GM23248 (cell line): Measurements from ENCODE around the gene TSGA10. TPM values are rescaled to one million over a fixed set of nuclear protein-coding genes. Genes with fewer than 3 reads are reported as not detected.

Experiments
- DNase-seq: peaks from one replicate; pipeline ENCODE4 v3.0.0-alpha.2; 2015
- H2AFZ ChIP-seq: fragments of 200-600 bp; sonication (generic); 2 replicates; pipeline ENCODE4 v1.6.1; 2016; ENCODE audit warnings: antibody characterized with exemption
- H3F3A ChIP-seq: fragments of 200-600 bp; sonication (generic); 2 replicates; pipeline ENCODE4 v1.6.1; 2016; ENCODE audit warnings: mild to moderate bottlenecking, antibody characterized with exemption, mixed run types; ENCODE audit not compliant: insufficient read depth
- H3K27ac ChIP-seq: fragments of 200-600 bp; sonication (generic); 2 replicates; pipeline ENCODE4 v1.5.1; 2016; ENCODE audit warnings: mild to moderate bottlenecking
- H3K27me3 ChIP-seq: fragments of 200-600 bp; sonication (generic); replicated peaks from 2 replicates; pipeline ENCODE4 v1.6.1; 2016; ENCODE audit warnings: mild to moderate bottlenecking; ENCODE audit not compliant: insufficient read depth
- H3K36me3 ChIP-seq: fragments of 200-600 bp; sonication (generic); 2 replicates; pipeline ENCODE4 v1.6.1; 2016; ENCODE audit warnings: low read depth, mild to moderate bottlenecking
- H3K4me1 ChIP-seq: fragments of 200-600 bp; sonication (generic); 2 replicates; pipeline ENCODE4 v1.6.1; 2016; ENCODE audit warnings: mild to moderate bottlenecking; ENCODE audit not compliant: insufficient read depth
- H3K4me2 ChIP-seq: fragments of 200-600 bp; sonication (generic); one replicate; pipeline ENCODE4 v1.6.1; 2016; ENCODE audit warnings: mild to moderate bottlenecking; ENCODE audit not compliant: unreplicated experiment
- H3K4me3 ChIP-seq: fragments of 200-600 bp; sonication (generic); 2 replicates; pipeline ENCODE4 v1.5.1; 2016; ENCODE audit warnings: mild to moderate bottlenecking
- H3K79me2 ChIP-seq: fragments of 200-600 bp; sonication (generic); 2 replicates; pipeline ENCODE4 v1.6.1; 2016; ENCODE audit warnings: mild to moderate bottlenecking; ENCODE audit not compliant: insufficient read depth
- H3K9ac ChIP-seq: fragments of 200-600 bp; sonication (generic); 2 replicates; pipeline ENCODE4 v1.6.1; 2016; ENCODE audit warnings: mild to moderate bottlenecking
- H3K9me2 ChIP-seq: fragments of 200-600 bp; sonication (generic); 2 replicates; pipeline ENCODE4 v1.6.1; 2016; ENCODE audit warnings: mixed run types, mild to moderate bottlenecking, moderate library complexity; ENCODE audit not compliant: insufficient read depth
- H3K9me3 ChIP-seq: fragments of 200-600 bp; sonication (generic); one replicate; pipeline ENCODE4 v1.6.1; 2017; ENCODE audit warnings: low read depth
- H4K20me1 ChIP-seq: fragments of 200-600 bp; sonication (generic); 2 replicates; pipeline ENCODE4 v1.6.0; 2016; ENCODE audit not compliant: insufficient read depth
- EZH2 ChIP-seq: fragments of 200-600 bp; sonication (generic); IDR thresholded peaks from 2 replicates; pipeline ENCODE4 v1.6.1; 2018; ENCODE audit warnings: antibody characterized with exemption, mild to moderate bottlenecking; ENCODE audit not compliant: insufficient read depth, poor library complexity, severe bottlenecking
- EZH2phosphoT487 ChIP-seq: fragments of 200-600 bp; sonication (generic); IDR thresholded peaks from 2 replicates; pipeline ENCODE4 v1.6.1; 2018; ENCODE audit warnings: antibody characterized with exemption, moderate library complexity, mild to moderate bottlenecking, low read depth; ENCODE audit not compliant: insufficient read depth
- WGBS, 2 experiments: methylation state at CpG; one replicate each; pipeline ENCODE4 v1.1.6; 2015 to 2017; ENCODE audit warnings: low lambda C conversion rate in 2 of 2, low coverage in 1 of 2; ENCODE audit errors: missing lambda C conversion rate in 2 of 2; 5-methylcytosine and 5-hydroxymethylcytosine counted together
- in situ Hi-C: fragments of 300-500 bp; cut with MboI; formaldehyde crosslinking; loops from 2 replicates; pipeline ENCODE4 v1.15.0; 2020
- polyA plus RNA-seq: library from polyadenylated mRNA; unstranded; fragments of >200 nt; fragmentation: Nextera tagmentation; extraction: Ambion mirVana; gene quantifications from 2 replicates; pipeline ENCODE4 v1.2.1, GENCODE V29; 2016
- total RNA-seq: library from RNA; depleted of rRNA; stranded (reverse); fragments of >200 nt; shearing (Covaris generic); gene quantifications from 2 replicates; pipeline ENCODE4 v1.2.3, GENCODE V29; 2014

TSGA10 gene
- total and polyA plus RNA-seq, 2 experiments from 2014 or later, result 1.2 to 1.4 TPM

- H3K9me3 ChIP-seq, result no peaks in the 10 kb centered on the region
- H3K36me3 ChIP-seq, result no peaks in the 10 kb centered on the region
- TF ChIP-seq EZH2phosphoT487 (no peak), EZH2 (no peak)
- peak; percentile 4 for DNase-seq
- no peaks in the 10 kb centered on the region; the same call in 1 of the 2 replicates for H3K4me1 ChIP-seq
- in situ Hi-C loops, result no loop called here
- WGBS, 2 experiments, result 47 to 50% methylated on average over 1 of the region's 1 CpG
- H3K27ac ChIP-seq, result no peak overlapping the region
- H3K27me3 ChIP-seq, result no peaks in the 10 kb centered on the region
- no peaks in the 10 kb centered on the region for H3K79me2 ChIP-seq
- H3K4me2 ChIP-seq, result no peak overlapping the region
- no peak overlapping the region for H3K4me3 ChIP-seq
- no peak overlapping the region for H2AFZ ChIP-seq
- H3K9ac ChIP-seq, result no peak overlapping the region
- no peaks in the 10 kb centered on the region for H4K20me1 ChIP-seq
- no peaks in the 10 kb centered on the region for H3F3A ChIP-seq
- H3K9me2 ChIP-seq, result 0 out of 2 replicates have a peak, but pooled peaks cover 4% of the 10 kb centered on the region
Observed at GRCh38 chr2:99035920-99036319, 118.8 kb downstream of the TSGA10 start.

DNA sequence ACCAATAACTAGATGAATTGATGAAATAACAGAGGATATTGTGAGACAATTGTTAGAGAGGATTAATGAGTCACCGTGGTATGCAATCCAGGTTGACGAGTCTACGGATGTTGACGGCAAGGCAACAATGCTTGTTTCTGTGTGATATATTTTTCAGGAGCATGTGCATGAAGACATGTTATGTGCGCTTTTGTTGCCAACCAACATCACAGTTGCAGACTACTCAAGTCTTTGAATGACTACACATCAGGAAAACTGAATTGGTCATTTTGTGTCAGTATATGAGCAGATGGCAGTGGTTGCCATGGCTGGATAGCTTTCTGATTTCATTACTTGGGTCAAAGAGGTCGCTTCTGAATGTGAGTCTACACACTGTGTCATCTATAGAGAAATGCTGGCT lies 122.0 kb downstream of the TSGA10 start:
- H4K20me1 ChIP-seq, result no peaks in the 10 kb centered on the region
- H3K9ac ChIP-seq, result no peak overlapping the region
- in situ Hi-C loops, result no loop called here
- no peak overlapping the region for H3K4me2 ChIP-seq
- 79 to 82% methylated on average over 6 of the region's 6 CpGs for WGBS, 2 experiments
- H3K36me3 ChIP-seq, result no peaks in the 10 kb centered on the region
- no peak overlapping the region for H3K4me3 ChIP-seq
- no peaks in the 10 kb centered on the region for H3K27me3 ChIP-seq
- H3F3A ChIP-seq, result no peaks in the 10 kb centered on the region
- H3K27ac ChIP-seq, result no peak overlapping the region
- H3K4me1 ChIP-seq, result no peaks in the 10 kb centered on the region
- H2AFZ ChIP-seq, result no peak overlapping the region
- no peaks in the 10 kb centered on the region for H3K9me3 ChIP-seq
- H3K79me2 ChIP-seq, result no peaks in the 10 kb centered on the region
- no peak for TF ChIP-seq EZH2
- H3K9me2 ChIP-seq, result no peaks in the 10 kb centered on the region
- peak; percentile 6 for DNase-seq

DNA sequence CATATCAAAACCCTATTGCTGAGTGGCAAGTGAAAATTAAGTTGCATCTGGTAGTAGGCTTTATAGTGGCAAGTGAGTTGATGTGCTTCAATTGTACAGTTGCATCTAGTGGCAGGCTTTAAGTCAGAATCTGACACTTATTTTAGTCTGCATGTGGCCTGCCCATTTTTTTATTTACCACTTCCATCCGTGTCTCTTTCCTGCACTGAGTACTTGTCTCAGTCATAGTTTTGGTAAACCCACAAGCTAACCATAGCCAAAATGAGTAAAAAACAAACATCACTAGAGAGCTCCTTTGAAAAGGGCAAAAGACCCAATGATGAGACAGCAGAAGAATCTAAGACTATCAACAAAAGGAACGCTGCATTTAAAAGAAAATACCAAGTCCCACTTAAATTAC lies 122.7 kb downstream of the TSGA10 start:
- H3K27ac ChIP-seq, result no peak overlapping the region
- no peak overlapping the region for H3K4me2 ChIP-seq
- no peaks in the 10 kb centered on the region for H3K36me3 ChIP-seq
- H3K27me3 ChIP-seq, result no peaks in the 10 kb centered on the region
- no peaks in the 10 kb centered on the region for H3K4me1 ChIP-seq
- TF ChIP-seq EZH2phosphoT487 (no peak), EZH2 (no peak)
- no peaks in the 10 kb centered on the region for H3F3A ChIP-seq
- no peaks in the 10 kb centered on the region for H3K79me2 ChIP-seq
- H3K9ac ChIP-seq, result no peak overlapping the region
- H2AFZ ChIP-seq, result no peak overlapping the region
- in situ Hi-C loops, result no loop called here
- no peak overlapping the region for H3K4me3 ChIP-seq
- no peaks in the 10 kb centered on the region for H3K9me3 ChIP-seq
- no peaks in the 10 kb centered on the region for H4K20me1 ChIP-seq
- WGBS, 2 experiments, result 58 to 60% methylated on average over 2 of the region's 2 CpGs
- DNase-seq, result no peak
- H3K9me2 ChIP-seq, result no peaks in the 10 kb centered on the region

GRCh38 chr2:99031481-99031880 lies 123.3 kb downstream of the TSGA10 start:
- Histone ChIP-seq H3K27ac (no peak overlapping the region), H3K4me2 (no peak overlapping the region), H3K4me3 (no peak overlapping the region), H3K4me1 (no peaks in the 10 kb centered on the region), H3F3A (no peaks in the 10 kb centered on the region), H3K9me2 (no peaks in the 10 kb centered on the region), H3K9me3 (no peaks in the 10 kb centered on the region), H3K36me3 (no peaks in the 10 kb centered on the region), H4K20me1 (no peaks in the 10 kb centered on the region), H3K79me2 (no peaks in the 10 kb centered on the region), H3K9ac (no peak overlapping the region), H3K27me3 (no peaks in the 10 kb centered on the region), H2AFZ (no peak overlapping the region)
- WGBS, 2 experiments, result 79 to 82% methylated on average over 3 of the region's 3 CpGs
- TF ChIP-seq EZH2 (no peak), EZH2phosphoT487 (no peak)
- in situ Hi-C loops, result no loop called here
- DNase-seq, result no peak

DNA sequence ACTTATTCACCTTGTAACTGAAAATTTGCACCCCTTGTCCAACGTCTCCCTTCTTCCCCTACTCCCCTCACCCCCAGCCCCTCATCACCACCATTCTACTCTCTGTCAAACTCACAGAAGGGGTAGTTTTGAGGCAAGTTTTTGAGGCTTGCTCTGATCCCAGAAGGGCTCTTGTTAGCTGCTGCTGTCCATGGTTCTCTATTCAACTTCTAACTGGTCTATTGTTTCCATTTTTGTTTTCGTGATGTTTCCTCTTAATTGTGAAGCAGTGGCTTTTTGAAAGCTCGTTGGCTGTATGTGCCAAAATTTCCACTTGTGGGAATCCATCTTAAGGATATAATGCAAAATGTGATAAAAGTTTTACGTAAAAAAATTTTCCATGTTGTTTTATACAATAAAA lies 126.2 kb downstream of the TSGA10 start:
- no peaks in the 10 kb centered on the region for H3K4me1 ChIP-seq
- no peaks in the 10 kb centered on the region for H3F3A ChIP-seq
- 31 to 39% methylated on average over 4 of the region's 4 CpGs for WGBS, 2 experiments
- no peaks in the 10 kb centered on the region for H3K36me3 ChIP-seq
- no peak overlapping the region for H3K9ac ChIP-seq
- no peaks in the 10 kb centered on the region for H3K9me3 ChIP-seq
- in situ Hi-C loops, result no loop called here
- H3K79me2 ChIP-seq, result no peaks in the 10 kb centered on the region
- no peak for TF ChIP-seq EZH2
- no peak for TF ChIP-seq EZH2phosphoT487
- H3K27ac ChIP-seq, result no peak overlapping the region
- DNase-seq, result no peak
- H3K27me3 ChIP-seq, result no peaks in the 10 kb centered on the region
- no peaks in the 10 kb centered on the region for H3K9me2 ChIP-seq
- no peak overlapping the region for H3K4me2 ChIP-seq
- no peak overlapping the region for H2AFZ ChIP-seq
- H4K20me1 ChIP-seq, result no peaks in the 10 kb centered on the region
- H3K4me3 ChIP-seq, result no peak overlapping the region
